Left lobe of liver (tissue), 2 donors: ENCODE measurements around the gene PSTK. TPM values are rescaled to one million over a fixed set of nuclear protein-coding genes. Genes with fewer than 3 reads are reported as not detected.
A peak's percentile ranks its signal among the peaks of the same experiment; 100 is the strongest.

Experiments
- ATAC-seq: fragments of 200-7000 bp; cut with Tn5 transposase; one replicate; pipeline ENCODE4 v1.9.1; 2020; ENCODE audit warnings: mild to moderate bottlenecking, moderate library complexity
- DNase-seq: peaks from one replicate; pipeline ENCODE4 v3.0.0-alpha.2; 2020; ENCODE audit warnings: low spot score
- total RNA-seq: library from RNA; stranded (reverse); gene quantifications from one replicate; pipeline ENCODE4 v1.2.1, GENCODE V29; 2021
- donor health status: DM: no; HTN: no; CAD: no; lungs with moderate emphysema.
- donor health status: DM: no; HTN: yes; CAD: no.

The PSTK gene
- total RNA-seq, 1 donor from 2014 or later: 4.5 TPM

- DNase-seq (no peak), ATAC-seq (no peak)
These were observed 37.4 kb downstream of the PSTK start for GRCh38 chr10:123017421-123018165.

DNA sequence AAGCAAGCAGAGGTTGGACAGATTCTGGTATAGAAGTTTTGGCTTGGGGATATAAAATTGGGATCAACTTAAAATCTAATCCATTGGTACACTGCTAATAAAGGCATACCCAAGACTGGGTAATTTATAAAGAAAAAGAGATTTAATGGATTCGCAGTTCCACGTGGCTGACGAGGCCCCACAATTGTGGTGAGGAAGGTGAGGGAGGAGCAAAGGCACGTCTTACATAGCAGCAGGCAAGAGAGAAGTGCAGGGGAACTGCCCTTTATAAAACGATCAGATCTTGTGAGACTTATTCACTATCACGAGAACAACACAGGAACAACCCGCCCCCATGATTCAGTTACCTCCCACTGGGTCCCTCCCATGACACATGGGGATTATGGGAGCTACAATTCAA is 38.3 kb downstream of the PSTK start:
- no peak for ATAC-seq
- DNase-seq: no peak

DNA sequence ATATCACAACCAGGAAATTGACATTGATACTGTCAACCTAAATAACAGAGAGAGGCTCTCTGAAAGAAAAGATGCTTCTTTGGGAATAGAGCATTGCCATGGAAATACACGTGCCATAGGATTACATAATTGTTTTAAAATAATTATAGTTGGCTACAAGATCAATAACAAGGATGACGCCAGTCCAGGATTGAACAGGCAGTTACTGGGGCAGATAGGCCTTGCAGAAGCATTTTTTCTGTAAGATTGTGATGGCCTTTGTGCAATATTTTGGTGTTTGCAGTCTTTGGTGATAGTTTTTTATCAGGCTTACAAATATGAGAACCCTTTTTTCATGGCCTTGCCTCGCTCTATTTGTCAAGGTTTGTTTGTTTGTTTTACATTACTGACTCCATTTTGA is 39.1 kb downstream of the PSTK start:
- no peak for DNase-seq

GRCh38 chr10:123019941-123020703 is 39.9 kb downstream of the PSTK start:
- ATAC-seq (peak; percentile 77), DNase-seq (peak; percentile 65)

More for the DNA sequence above, 39.1 kb downstream of the PSTK start:
- peak; percentile 21 for ATAC-seq

GRCh38 chr10:123021517-123021916 is 41.3 kb downstream of the PSTK start:
- peak; percentile 57 for ATAC-seq
- DNase-seq: no peak

DNA sequence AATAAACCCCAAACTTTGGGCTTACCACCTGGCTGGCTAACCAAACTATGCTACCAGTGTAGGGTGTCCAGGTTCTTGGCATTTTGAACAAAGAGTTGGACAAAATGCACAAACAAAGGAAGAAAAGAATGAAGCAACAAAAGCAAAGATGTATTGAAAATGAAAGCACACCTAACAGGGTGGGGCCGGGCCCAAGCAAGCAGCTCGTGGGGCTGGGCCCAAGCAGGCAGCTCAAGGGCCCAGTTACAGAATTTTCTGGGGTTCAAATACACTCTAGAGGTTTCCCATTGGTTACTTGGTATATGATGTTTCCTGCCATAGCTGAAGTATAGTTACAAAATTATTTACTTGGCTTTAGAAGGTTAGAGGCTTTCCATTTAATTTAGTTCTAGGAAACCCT is 44.3 kb downstream of the PSTK start:
- ATAC-seq (no peak), DNase-seq (no peak)

DNA sequence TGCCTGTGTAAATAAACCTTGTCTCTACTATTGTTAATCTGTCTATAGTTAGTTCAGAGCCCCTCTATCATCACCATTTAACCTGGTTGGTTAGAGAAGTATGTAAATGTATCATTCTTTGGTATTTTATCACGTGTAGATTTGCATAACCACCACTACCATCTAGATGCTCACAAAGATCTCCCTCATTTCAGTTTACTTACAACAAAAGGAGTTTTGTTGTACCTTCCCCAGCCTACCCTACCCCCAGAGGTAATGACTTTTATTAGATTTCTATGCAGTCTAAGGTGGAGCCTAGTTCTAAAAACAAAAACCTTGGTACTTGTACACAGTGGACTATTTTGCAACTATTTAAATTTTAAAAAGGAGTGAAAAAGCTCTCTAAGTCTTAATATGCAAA is 46.1 kb downstream of the PSTK start:
- DNase-seq (no peak), ATAC-seq (no peak)

GRCh38 chr10:123027861-123028260 is 47.7 kb downstream of the PSTK start:
- ATAC-seq: peak; percentile 7
- DNase-seq: no peak

DNA sequence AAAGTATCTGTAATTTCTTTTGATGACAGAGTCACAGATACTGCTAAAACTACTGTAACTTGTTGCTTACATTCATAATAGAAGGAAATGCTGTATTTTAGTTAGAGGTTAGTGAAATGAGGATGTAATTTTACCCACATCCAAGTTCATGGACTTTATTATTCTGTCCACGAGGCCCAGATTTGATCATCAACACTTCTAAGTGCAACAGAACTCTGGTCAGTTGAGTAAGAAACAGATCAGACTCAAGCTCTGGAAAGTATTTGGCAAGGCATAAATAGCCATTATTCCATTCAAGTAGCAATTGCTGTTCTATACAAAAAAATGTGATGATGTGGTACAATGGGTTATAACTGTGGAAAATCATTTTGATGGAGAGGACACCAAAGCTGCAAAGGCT is 50.9 kb downstream of the PSTK start:
- ATAC-seq (peak; percentile 15), DNase-seq (no peak)

DNA sequence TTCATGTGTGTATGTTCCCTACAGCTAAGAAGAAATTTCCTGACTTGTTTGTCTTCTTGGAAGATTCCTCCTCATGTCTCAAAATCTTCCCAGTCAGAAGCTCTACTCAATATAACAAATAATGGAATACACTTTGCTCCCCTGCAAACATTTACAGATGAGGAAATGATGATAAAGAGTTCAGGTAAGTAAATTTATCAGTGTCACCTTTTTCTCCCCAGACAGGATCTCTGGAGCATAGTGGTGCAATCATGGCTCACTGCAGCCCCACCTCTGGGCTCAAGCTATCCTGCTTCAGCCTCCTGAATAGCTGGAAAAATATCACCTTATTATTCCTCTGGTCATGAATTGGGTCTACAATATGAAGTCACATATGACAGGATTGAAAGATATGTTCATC is 54.1 kb downstream of the PSTK start:
- peak; percentile 63 for DNase-seq
- peak; percentile 66 for ATAC-seq

- peak; percentile 59 for ATAC-seq
- DNase-seq: peak; percentile 89
These were observed 55.4 kb downstream of the PSTK start for GRCh38 chr10:123035467-123036086.

GRCh38 chr10:123038782-123039631 is 58.8 kb downstream of the PSTK start:
- DNase-seq (peak; percentile 89), ATAC-seq (peak; percentile 78)

GRCh38 chr10:123039632-123039930 is 59.4 kb downstream of the PSTK start:
- no peak for DNase-seq

More at GRCh38 chr10:123039632-123039930, 59.4 kb downstream of the PSTK start:
- ATAC-seq: no peak

Other genes starting within 250 kb of the PSTK start
- gene CUZD1, start 134.5 kb upstream of the PSTK start, total RNA-seq: 1.6 TPM
- gene FAM24B, start 100.8 kb upstream of the PSTK start, total RNA-seq: 0.60 TPM
- gene FAM24A, start 69.8 kb upstream of the PSTK start, total RNA-seq: not detected
- 1.9 TPM for gene C10orf88, start 26.2 kb upstream of the PSTK start, total RNA-seq
- 12.7 TPM for gene IKZF5, start 28.4 kb downstream of the PSTK start, total RNA-seq
- gene ACADSB, start 28.6 kb downstream of the PSTK start, total RNA-seq: 328 TPM
- 0.20 TPM for gene HMX3, start 155.6 kb downstream of the PSTK start, total RNA-seq
- not detected for gene HMX2, start 167.7 kb downstream of the PSTK start, total RNA-seq
- 24.8 TPM for gene BUB3, start 174.0 kb downstream of the PSTK start, total RNA-seq